GM12874 (cell line): ENCODE results near the gene MOV10L1.

Source experiments
- CTCF ChIP-seq: IDR thresholded peaks from 2 replicates; pipeline ENCODE4 v1.5.1; 2011; ENCODE audit warnings: low read depth, mild to moderate bottlenecking, control low read depth, low read length, moderate library complexity; ENCODE audit not compliant: insufficient read depth

The MOV10L1 gene

GRCh38 chr22:50123119-50123518 is 33.3 kb downstream of the MOV10L1 start:
- TF ChIP-seq CTCF, result no peak

- TF ChIP-seq CTCF, result no peak
These were observed 35.2 kb downstream of the MOV10L1 start for GRCh38 chr22:50125029-50125428.

GRCh38 chr22:50129121-50129736 is 39.4 kb downstream of the MOV10L1 start:
- TF ChIP-seq CTCF, result no peak

GRCh38 chr22:50131894-50132293 is 42.1 kb downstream of the MOV10L1 start:
- no peak for TF ChIP-seq CTCF

GRCh38 chr22:50134481-50134880 is 44.7 kb downstream of the MOV10L1 start:
- no peak for TF ChIP-seq CTCF

- no peak for TF ChIP-seq CTCF
These were observed 46.8 kb downstream of the MOV10L1 start for GRCh38 chr22:50136581-50137015.

GRCh38 chr22:50138041-50138440 is 48.2 kb downstream of the MOV10L1 start:
- TF ChIP-seq CTCF, result no peak
